Left ventricle myocardium inferior (tissue), 1 donor: ENCODE data around the gene RAMP2. TPM values are rescaled to one million over a fixed set of nuclear protein-coding genes. Genes with fewer than 3 reads are reported as not detected.

Experiments used
- DNase-seq: peaks from one replicate; pipeline ENCODE4 v3.0.0-alpha.2; 2020
- H3K27ac ChIP-seq: fragments of 200-600 bp; replicated peaks from 2 replicates; pipeline ENCODE4 v1.8.0; 2021
- H3K27me3 ChIP-seq: fragments of 200-600 bp; 2 replicates; pipeline ENCODE4 v1.8.0; 2021; ENCODE audit warnings: low read depth
- H3K36me3 ChIP-seq: fragments of 200-600 bp; 2 replicates; pipeline ENCODE4 v1.8.0; 2021
- H3K4me1 ChIP-seq: fragments of 200-600 bp; 2 replicates; pipeline ENCODE4 v1.8.0; 2021
- H3K4me3 ChIP-seq: fragments of 200-600 bp; 2 replicates; pipeline ENCODE4 v1.8.0; 2021; ENCODE audit warnings: mild to moderate bottlenecking, moderate library complexity
- H3K9me3 ChIP-seq: fragments of 200-600 bp; replicated peaks from 2 replicates; pipeline ENCODE4 v1.8.0; 2021
- CTCF ChIP-seq: fragments of 200-600 bp; IDR thresholded peaks from 2 replicates; pipeline ENCODE4 v1.8.0; 2021; ENCODE audit warnings: antibody characterized with exemption, mild to moderate bottlenecking, borderline replicate concordance
- intact Hi-C: fragments of 100-400 bp; cut with micrococcal nuclease; formaldehyde crosslinking; loops from one replicate; pipeline ENCODE4 v1.11.0; 2022
- total RNA-seq: library from RNA; stranded (reverse); fragmentation: NEBNext Ultra II Directional; extraction: Animal tissue kit (Norgen Biotek cat#: 25700); gene quantifications from one replicate; pipeline ENCODE4 v1.2.1, GENCODE V29; 2021
- donor health status: DM: no; HTN: yes; CAD: no; lungs with severe emphysema.

The RAMP2 gene
- total RNA-seq, 1 donor from 2014 or later: 37.7 TPM

- H3K27ac ChIP-seq: no peak overlapping the region
- peaks cover 25% of the 10 kb centered on the region for H3K27me3 ChIP-seq
- no peaks in the 10 kb centered on the region for H3K9me3 ChIP-seq
- DNase-seq: no peak
- H3K4me3 ChIP-seq: no peak overlapping the region
- peaks cover 4% of the 10 kb centered on the region for H3K4me1 ChIP-seq
- TF ChIP-seq CTCF: no peak
- intact Hi-C loops: no loop called here
- H3K36me3 ChIP-seq: peaks cover 10% of the 10 kb centered on the region
Observed at GRCh38 chr17:42791948-42792347, 30.9 kb downstream of the RAMP2 start.

GRCh38 chr17:42792545-42792944 lies 31.5 kb downstream of the RAMP2 start:
- no peak overlapping the region for H3K27ac ChIP-seq
- no peaks in the 10 kb centered on the region for H3K9me3 ChIP-seq
- intact Hi-C loops: no loop called here
- H3K4me3 ChIP-seq: no peak overlapping the region
- peaks cover 11% of the 10 kb centered on the region for H3K36me3 ChIP-seq
- TF ChIP-seq CTCF: no peak
- no peak for DNase-seq
- peaks cover 19% of the 10 kb centered on the region for H3K27me3 ChIP-seq
- peaks cover 10% of the 10 kb centered on the region for H3K4me1 ChIP-seq

- Histone ChIP-seq H3K4me3 (no peak overlapping the region), H3K9me3 (no peaks in the 10 kb centered on the region), H3K36me3 (peaks cover 11% of the 10 kb centered on the region), H3K27ac (no peak overlapping the region), H3K27me3 (no peaks in the 10 kb centered on the region), H3K4me1 (peaks cover 27% of the 10 kb centered on the region)
- intact Hi-C loops: no loop called here
- DNase-seq: no peak
- TF ChIP-seq CTCF: no peak
Observed at GRCh38 chr17:42795061-42795460, 34.0 kb downstream of the RAMP2 start.

GRCh38 chr17:42795465-42795864 lies 34.4 kb downstream of the RAMP2 start:
- intact Hi-C loops: no loop called here
- no peak overlapping the region for H3K4me3 ChIP-seq

GRCh38 chr17:42796066-42796758 lies 35.2 kb downstream of the RAMP2 start:
- no peak for DNase-seq
- Histone ChIP-seq H3K9me3 (no peaks in the 10 kb centered on the region), H3K27ac (no peak overlapping the region), H3K27me3 (no peaks in the 10 kb centered on the region), H3K4me3 (no peak overlapping the region), H3K36me3 (peaks cover 11% of the 10 kb centered on the region), H3K4me1 (peaks cover 27% of the 10 kb centered on the region)
- intact Hi-C loops: no loop called here
- no peak for TF ChIP-seq CTCF

More at GRCh38 chr17:42795465-42795864, 34.4 kb downstream of the RAMP2 start:
- TF ChIP-seq CTCF: no peak
- no peaks in the 10 kb centered on the region for H3K27me3 ChIP-seq
- H3K36me3 ChIP-seq: peaks cover 11% of the 10 kb centered on the region
- no peak for DNase-seq
- H3K27ac ChIP-seq: no peak overlapping the region
- H3K4me1 ChIP-seq: peaks cover 27% of the 10 kb centered on the region
- H3K9me3 ChIP-seq: no peaks in the 10 kb centered on the region
